Hepatocyte (in vitro differentiated cells): Measurements from ENCODE around the gene KIF4A. TPM values are rescaled to one million over a fixed set of nuclear protein-coding genes. Genes with fewer than 3 reads are reported as not detected.

ENCODE experiments used
- DNase-seq: peaks from one replicate; pipeline ENCODE4 v3.0.0-alpha.2; 2016; ENCODE audit warnings: low spot score
- H2AFZ ChIP-seq: fragments of 200-600 bp; sonication (generic); 2 replicates; pipeline ENCODE4 v1.6.0; 2016; ENCODE audit warnings: antibody characterized with exemption, mild to moderate bottlenecking
- H3K27ac ChIP-seq: fragments of 200-600 bp; sonication (generic); 2 replicates; pipeline ENCODE4 v1.5.1; 2016; ENCODE audit warnings: mild to moderate bottlenecking
- H3K27me3 ChIP-seq: fragments of 200-600 bp; sonication (generic); 2 replicates; pipeline ENCODE4 v1.6.1; 2016
- H3K36me3 ChIP-seq: fragments of 200-600 bp; sonication (generic); replicated peaks from 2 replicates; pipeline ENCODE4 v1.5.1; 2016; ENCODE audit warnings: low read depth; ENCODE audit not compliant: insufficient read depth
- H3K4me1 ChIP-seq: fragments of 200-600 bp; sonication (generic); 2 replicates; pipeline ENCODE4 v1.5.1; 2016; ENCODE audit warnings: mild to moderate bottlenecking, moderate library complexity; ENCODE audit not compliant: insufficient read depth
- H3K4me2 ChIP-seq: fragments of 200-600 bp; sonication (generic); 2 replicates; pipeline ENCODE4 v1.6.0; 2016
- H3K4me3 ChIP-seq: fragments of 200-600 bp; sonication (generic); 2 replicates; pipeline ENCODE4 v1.5.1; 2016; ENCODE audit warnings: mild to moderate bottlenecking
- H3K79me2 ChIP-seq: fragments of 200-600 bp; sonication (generic); 2 replicates; pipeline ENCODE4 v1.6.0; 2017; ENCODE audit warnings: mild to moderate bottlenecking
- H3K9me2 ChIP-seq: fragments of 200-600 bp; sonication (generic); replicated peaks from 2 replicates; pipeline ENCODE4 v1.6.0; 2017; ENCODE audit warnings: mild to moderate bottlenecking; ENCODE audit not compliant: insufficient read depth
- H3K9me3 ChIP-seq: fragments of 200-600 bp; sonication (generic); 2 replicates; pipeline ENCODE4 v1.5.1; 2016; ENCODE audit warnings: low read depth, mild to moderate bottlenecking
- H4K20me1 ChIP-seq: fragments of 200-600 bp; sonication (generic); 2 replicates; pipeline ENCODE4 v1.6.0; 2016; ENCODE audit warnings: mild to moderate bottlenecking; ENCODE audit not compliant: insufficient read depth, poor library complexity, severe bottlenecking
- EZH2 ChIP-seq: fragments of 200-600 bp; sonication (generic); IDR thresholded peaks from 2 replicates; pipeline ENCODE4 v1.6.1; 2016; ENCODE audit warnings: antibody characterized with exemption, mild to moderate bottlenecking, borderline replicate concordance
- EZH2phosphoT487 ChIP-seq: fragments of 200-600 bp; sonication (generic); IDR thresholded peaks from one replicate; pipeline ENCODE4 v1.6.1; 2018; ENCODE audit warnings: antibody characterized with exemption, mild to moderate bottlenecking, low read depth, moderate library complexity; ENCODE audit not compliant: unreplicated experiment, severe bottlenecking
- WGBS: methylation state at CpG from one replicate; pipeline ENCODE4 v1.1.6; 2016; ENCODE audit warnings: low lambda C conversion rate; ENCODE audit errors: missing lambda C conversion rate; 5-methylcytosine and 5-hydroxymethylcytosine counted together
- polyA plus RNA-seq: library from polyadenylated mRNA; unstranded; fragments of >200 nt; fragmentation: Nextera tagmentation; extraction: Ambion mirVana; gene quantifications from 2 replicates; pipeline ENCODE4 v1.2.1, GENCODE V29; 2016
- total RNA-seq: library from RNA; depleted of rRNA; stranded (reverse); fragments of >200 nt; gene quantifications from 2 replicates; pipeline ENCODE4 v1.2.3, GENCODE V29; 2014
- TF ChIP-seq, protein P1 (sequence below): fragments of 200-600 bp; sonication (generic); IDR thresholded peaks from 2 replicates; pipeline ENCODE4 v1.5.1; 2016; ENCODE audit warnings: antibody characterized with exemption, mild to moderate bottlenecking; ENCODE audit not compliant: poor library complexity

The KIF4A gene
- total and polyA plus RNA-seq, 2 experiments from 2014 or later, result 4.2 to 6.4 TPM

GRCh38 chrX:70437921-70438665 is 148.2 kb downstream of the KIF4A start:
- no peaks in the 10 kb centered on the region for H4K20me1 ChIP-seq
- no peaks in the 10 kb centered on the region for H3K79me2 ChIP-seq
- no peaks in the 10 kb centered on the region for H3K27me3 ChIP-seq
- WGBS, result 75% methylated on average over 8 of the region's 8 CpGs
- TF ChIP-seq, protein P1, sequence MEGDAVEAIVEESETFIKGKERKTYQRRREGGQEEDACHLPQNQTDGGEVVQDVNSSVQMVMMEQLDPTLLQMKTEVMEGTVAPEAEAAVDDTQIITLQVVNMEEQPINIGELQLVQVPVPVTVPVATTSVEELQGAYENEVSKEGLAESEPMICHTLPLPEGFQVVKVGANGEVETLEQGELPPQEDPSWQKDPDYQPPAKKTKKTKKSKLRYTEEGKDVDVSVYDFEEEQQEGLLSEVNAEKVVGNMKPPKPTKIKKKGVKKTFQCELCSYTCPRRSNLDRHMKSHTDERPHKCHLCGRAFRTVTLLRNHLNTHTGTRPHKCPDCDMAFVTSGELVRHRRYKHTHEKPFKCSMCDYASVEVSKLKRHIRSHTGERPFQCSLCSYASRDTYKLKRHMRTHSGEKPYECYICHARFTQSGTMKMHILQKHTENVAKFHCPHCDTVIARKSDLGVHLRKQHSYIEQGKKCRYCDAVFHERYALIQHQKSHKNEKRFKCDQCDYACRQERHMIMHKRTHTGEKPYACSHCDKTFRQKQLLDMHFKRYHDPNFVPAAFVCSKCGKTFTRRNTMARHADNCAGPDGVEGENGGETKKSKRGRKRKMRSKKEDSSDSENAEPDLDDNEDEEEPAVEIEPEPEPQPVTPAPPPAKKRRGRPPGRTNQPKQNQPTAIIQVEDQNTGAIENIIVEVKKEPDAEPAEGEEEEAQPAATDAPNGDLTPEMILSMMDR, result no peak
- no peak for TF ChIP-seq EZH2phosphoT487
- TF ChIP-seq EZH2, result no peak
- no peaks in the 10 kb centered on the region for H3K36me3 ChIP-seq
- H3K4me1 ChIP-seq, result no peaks in the 10 kb centered on the region
- H3K4me3 ChIP-seq, result no peak overlapping the region
- DNase-seq, result no peak
- H3K9me3 ChIP-seq, result no peaks in the 10 kb centered on the region
- H2AFZ ChIP-seq, result no peak overlapping the region
- H3K27ac ChIP-seq, result no peak overlapping the region
- no peak overlapping the region for H3K4me2 ChIP-seq
- peaks cover 4% of the 10 kb centered on the region for H3K9me2 ChIP-seq

GRCh38 chrX:70439016-70439415 is 149.1 kb downstream of the KIF4A start:
- H3K9me3 ChIP-seq, result no peaks in the 10 kb centered on the region
- H3K36me3 ChIP-seq, result no peaks in the 10 kb centered on the region
- WGBS, result 60% methylated on average over 1 of the region's 1 CpG
- no peak overlapping the region for H3K27ac ChIP-seq
- H3K27me3 ChIP-seq, result peaks cover 4% of the 10 kb centered on the region
- no peak overlapping the region for H3K4me3 ChIP-seq
- no peak for TF ChIP-seq EZH2phosphoT487
- TF ChIP-seq, protein P1, result no peak
- no peak for TF ChIP-seq EZH2
- H3K79me2 ChIP-seq, result no peaks in the 10 kb centered on the region
- H2AFZ ChIP-seq, result no peak overlapping the region
- peaks cover 4% of the 10 kb centered on the region for H3K9me2 ChIP-seq
- no peak overlapping the region for H3K4me2 ChIP-seq
- no peaks in the 10 kb centered on the region for H4K20me1 ChIP-seq
- no peak for DNase-seq
- no peaks in the 10 kb centered on the region for H3K4me1 ChIP-seq

DNA sequence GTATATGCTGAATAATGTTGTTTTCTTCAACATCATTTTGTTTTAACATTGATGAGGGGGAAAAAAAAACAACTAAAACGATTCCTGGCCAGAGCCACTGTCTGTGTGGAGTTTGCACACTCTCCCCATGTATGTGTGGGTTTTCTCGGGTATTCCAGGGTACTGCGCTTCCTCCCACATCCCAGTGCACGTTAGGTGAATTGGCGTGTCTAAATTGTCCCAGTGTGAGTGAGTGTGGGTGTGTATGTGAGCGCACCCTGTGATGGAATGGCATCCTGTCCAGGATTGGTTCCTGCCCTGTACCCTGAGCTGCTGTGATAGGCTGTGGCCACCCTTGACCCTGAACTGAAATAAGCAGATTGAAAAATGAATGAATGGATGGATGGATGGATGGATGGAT is 152.3 kb downstream of the KIF4A start:
- Histone ChIP-seq H3K27me3 (peaks cover 18% of the 10 kb centered on the region), H4K20me1 (no peaks in the 10 kb centered on the region), H3K4me2 (no peak overlapping the region), H3K27ac (no peak overlapping the region), H2AFZ (no peak overlapping the region), H3K9me3 (no peaks in the 10 kb centered on the region), H3K79me2 (no peaks in the 10 kb centered on the region), H3K4me1 (no peaks in the 10 kb centered on the region), H3K36me3 (no peaks in the 10 kb centered on the region), H3K4me3 (no peak overlapping the region), H3K9me2 (peaks cover 4% of the 10 kb centered on the region)
- TF ChIP-seq EZH2 (no peak), EZH2phosphoT487 (no peak)
- TF ChIP-seq, protein P1, result no peak
- no peak for DNase-seq
- WGBS, result 64% methylated on average over 6 of the region's 6 CpGs
